ENCODE measurements around the gene MSI2. TPM values are rescaled to one million over a fixed set of nuclear protein-coding genes. Genes with fewer than 3 reads are reported as not detected.

The MSI2 gene
- total and polyA plus RNA-seq, 12 donors = 32.6 to 411 (median 148) TPM

GRCh38 chr17:57678393-57678792 is 422.1 kb downstream of the MSI2 start:
- Histone ChIP-seq H3K4me1 (replicated peaks in 1 of 2) (no peaks in the 10 kb centered on the region), H3K27ac (peak overlapping the region in 1 of 5 donors; percentile 20), H3K4me3 (no peak overlapping the region), H3K36me3 (replicated peaks in 1 of 2) (peaks cover 0 to 9% of the 10 kb centered on the region in 2 donors), H3K9me3 (replicated peaks in 1 of 3) (no peaks in the 10 kb centered on the region), H3K27me3 (no peaks in the 10 kb centered on the region)
- no peak for TF ChIP-seq POLR2A (IDR thresholded peaks at IDR 0.05)
- no peak for TF ChIP-seq CTCF (IDR thresholded peaks at IDR 0.05)
- intact Hi-C loops (cut with DNase I) = loop anchor here in 1 of 2 donors (10.0 kb wide), 3 partner anchors 66 to 434 kb away; partner anchors contain the start of gene CCDC182
- DNase-seq = peak in 1 of 7 donors; percentile 48

- DNase-seq = peak in 1 of 7 donors; percentile 23
- no peaks in the 10 kb centered on the region for H3K4me1 ChIP-seq (replicated peaks in 1 of 2)
Measured at GRCh38 chr17:57679356-57679755, 423.0 kb downstream of the MSI2 start.

GRCh38 chr17:57679906-57680695 is 423.8 kb downstream of the MSI2 start:
- Histone ChIP-seq H3K9me3 (replicated peaks in 1 of 3) (no peaks in the 10 kb centered on the region), H3K4me1 (replicated peaks in 1 of 2) (no peaks in the 10 kb centered on the region), H3K36me3 (replicated peaks in 1 of 2) (peaks cover 0 to 6% of the 10 kb centered on the region in 2 donors), H3K27ac (no peak overlapping the region), H3K27me3 (no peaks in the 10 kb centered on the region), H3K4me3 (no peak overlapping the region)
- intact Hi-C loops (cut with DNase I) = loop anchor here in 1 of 2 donors (10.0 kb wide), 3 partner anchors 65 to 435 kb away; partner anchors contain the start of gene CCDC182
- 91 to 94% (median 93%) methylated on average over 10 of the region's 10 CpGs for WGBS, 4 donors
- DNase-seq = peak in 1 of 7 donors; percentile 43
- no peak for TF ChIP-seq POLR2A (IDR thresholded peaks at IDR 0.05)
- TF ChIP-seq CTCF (IDR thresholded peaks at IDR 0.05) = no peak

More at GRCh38 chr17:57679356-57679755, 423.0 kb downstream of the MSI2 start:
- no peak overlapping the region for H3K27ac ChIP-seq
- TF ChIP-seq CTCF (IDR thresholded peaks at IDR 0.05) (no peak), POLR2A (IDR thresholded peaks at IDR 0.05) (no peak)
- H3K4me3 ChIP-seq = no peak overlapping the region
- intact Hi-C loops (cut with DNase I) = loop anchor here in 1 of 2 donors (10.0 kb wide), 3 partner anchors 65 to 435 kb away; partner anchors contain the start of gene CCDC182
- H3K27me3 ChIP-seq = no peaks in the 10 kb centered on the region
- peaks cover 0 to 9% of the 10 kb centered on the region in 2 donors for H3K36me3 ChIP-seq (replicated peaks in 1 of 2)
- no peaks in the 10 kb centered on the region for H3K9me3 ChIP-seq (replicated peaks in 1 of 3)
- WGBS, 4 donors = 91 to 95% (median 94%) methylated on average over 7 of the region's 7 CpGs

- 96 to 97% (median 97%) methylated on average over 16 of the region's 16 CpGs for WGBS, 4 donors
Measured at GRCh38 chr17:57682701-57683100, 426.4 kb downstream of the MSI2 start.

More at GRCh38 chr17:57682701-57683100, 426.4 kb downstream of the MSI2 start:
- intact Hi-C loops (cut with DNase I) = no loop called here
- TF ChIP-seq CTCF (IDR thresholded peaks at IDR 0.05) (no peak), POLR2A (IDR thresholded peaks at IDR 0.05) (no peak)
- Histone ChIP-seq H3K27me3 (no peaks in the 10 kb centered on the region), H3K27ac (no peak overlapping the region), H3K4me3 (no peak overlapping the region), H3K4me1 (replicated peaks in 1 of 2) (no peaks in the 10 kb centered on the region), H3K36me3 (replicated peaks in 1 of 2) (no peaks in the 10 kb centered on the region), H3K9me3 (replicated peaks in 1 of 3) (no peaks in the 10 kb centered on the region)
- DNase-seq = peak in 1 of 7 donors; percentile 24

Data from adrenal gland (tissue), 12 donors.